Astrocyte of the cerebellum (primary cell): ENCODE results near the gene PHF14.

ENCODE experiments used
- DNase-seq: peaks from one replicate; pipeline ENCODE4 v3.0.0-alpha.2; 2011; ENCODE audit warnings: low read depth
- H3K4me3 ChIP-seq: 2 replicates; pipeline ENCODE4 v1.5.1; 2011; ENCODE audit warnings: mild to moderate bottlenecking, low read depth, low read length, moderate library complexity
- CTCF ChIP-seq: IDR thresholded peaks from 2 replicates; pipeline ENCODE4 v1.5.1; 2012; ENCODE audit warnings: low read length, low read depth, moderate library complexity, mild to moderate bottlenecking; ENCODE audit errors: missing control alignments
- in situ Hi-C: cut with HindIII; loops from 2 replicates; pipeline ENCODE4 v1.10.0; 2017; ENCODE audit warnings: low sequenced_read_pairs

The PHF14 gene

GRCh38 chr7:11120068-11120664 is 146.5 kb downstream of the PHF14 start:
- no peak for TF ChIP-seq CTCF
- no peak for DNase-seq
- in situ Hi-C loops: no loop called here
- no peak overlapping the region for H3K4me3 ChIP-seq

GRCh38 chr7:11120675-11121220 is 147.1 kb downstream of the PHF14 start:
- H3K4me3 ChIP-seq: no peak overlapping the region
- in situ Hi-C loops: no loop called here
- no peak for TF ChIP-seq CTCF
- DNase-seq: no peak

GRCh38 chr7:11124856-11125559 is 151.3 kb downstream of the PHF14 start:
- in situ Hi-C loops: no loop called here
- TF ChIP-seq CTCF: no peak
- H3K4me3 ChIP-seq: no peak overlapping the region
- DNase-seq: no peak

- in situ Hi-C loops: no loop called here
- TF ChIP-seq CTCF: no peak
- DNase-seq: no peak
- no peak overlapping the region for H3K4me3 ChIP-seq
Measured at GRCh38 chr7:11127114-11127785, 153.6 kb downstream of the PHF14 start.

- no peak for DNase-seq
- H3K4me3 ChIP-seq: no peak overlapping the region
- in situ Hi-C loops: no loop called here
- no peak for TF ChIP-seq CTCF
Measured at GRCh38 chr7:11127988-11128387, 154.3 kb downstream of the PHF14 start.

- DNase-seq: no peak
- in situ Hi-C loops: no loop called here
- no peak overlapping the region for H3K4me3 ChIP-seq
- TF ChIP-seq CTCF: no peak
Measured at GRCh38 chr7:11128498-11128897, 154.8 kb downstream of the PHF14 start.
